Ishikawa (cell line): ENCODE data around the gene SLC7A4.
A peak's percentile ranks its signal among the peaks of the same experiment; 100 is the strongest.

Source experiments
- CEBPB ChIP-seq: IDR thresholded peaks from 2 replicates; pipeline ENCODE4 v1.6.1; 2012
- CREB1 ChIP-seq: IDR thresholded peaks from 2 replicates; pipeline ENCODE4 v1.6.1; 2012; ENCODE audit warnings: low read depth
- EGR1 ChIP-seq: IDR thresholded peaks from 2 replicates; pipeline ENCODE4 v1.6.1; 2012
- EP300 ChIP-seq: IDR thresholded peaks from 2 replicates; pipeline ENCODE4 v1.6.1; 2012; ENCODE audit warnings: borderline replicate concordance
- FOXM1 ChIP-seq: IDR thresholded peaks from 2 replicates; pipeline ENCODE4 v1.6.1; 2012; ENCODE audit warnings: low read depth, borderline replicate concordance
- NFIC ChIP-seq: IDR thresholded peaks from 2 replicates; pipeline ENCODE4 v1.6.1; 2012
- RAD21 ChIP-seq: IDR thresholded peaks from 2 replicates; pipeline ENCODE4 v1.6.1; 2012; ENCODE audit warnings: low read depth
- TAF1 ChIP-seq: IDR thresholded peaks from 2 replicates; pipeline ENCODE4 v1.6.1; 2012; ENCODE audit warnings: low read depth, mild to moderate bottlenecking
- TCF12 ChIP-seq: IDR thresholded peaks from 2 replicates; pipeline ENCODE4 v1.6.1; 2012; ENCODE audit warnings: low read depth
- TEAD4 ChIP-seq: IDR thresholded peaks from 2 replicates; pipeline ENCODE4 v1.6.1; 2012
- YY1 ChIP-seq: IDR thresholded peaks from 2 replicates; pipeline ENCODE4 v1.6.1; 2012; ENCODE audit warnings: low read depth
- ZBTB7A ChIP-seq: IDR thresholded peaks from 2 replicates; pipeline ENCODE4 v1.6.1; 2012; ENCODE audit warnings: low read depth
- TF ChIP-seq, protein P1 (sequence below): IDR thresholded peaks from 2 replicates; pipeline ENCODE4 v1.6.1; 2012
- TF ChIP-seq, protein P2 (sequence below): IDR thresholded peaks from 2 replicates; pipeline ENCODE4 v1.6.1; 2012
- TF ChIP-seq, protein P3 (sequence below): IDR thresholded peaks from 2 replicates; pipeline ENCODE4 v1.6.1; 2012; ENCODE audit warnings: low read depth, mild to moderate bottlenecking

Gene SLC7A4

DNA sequence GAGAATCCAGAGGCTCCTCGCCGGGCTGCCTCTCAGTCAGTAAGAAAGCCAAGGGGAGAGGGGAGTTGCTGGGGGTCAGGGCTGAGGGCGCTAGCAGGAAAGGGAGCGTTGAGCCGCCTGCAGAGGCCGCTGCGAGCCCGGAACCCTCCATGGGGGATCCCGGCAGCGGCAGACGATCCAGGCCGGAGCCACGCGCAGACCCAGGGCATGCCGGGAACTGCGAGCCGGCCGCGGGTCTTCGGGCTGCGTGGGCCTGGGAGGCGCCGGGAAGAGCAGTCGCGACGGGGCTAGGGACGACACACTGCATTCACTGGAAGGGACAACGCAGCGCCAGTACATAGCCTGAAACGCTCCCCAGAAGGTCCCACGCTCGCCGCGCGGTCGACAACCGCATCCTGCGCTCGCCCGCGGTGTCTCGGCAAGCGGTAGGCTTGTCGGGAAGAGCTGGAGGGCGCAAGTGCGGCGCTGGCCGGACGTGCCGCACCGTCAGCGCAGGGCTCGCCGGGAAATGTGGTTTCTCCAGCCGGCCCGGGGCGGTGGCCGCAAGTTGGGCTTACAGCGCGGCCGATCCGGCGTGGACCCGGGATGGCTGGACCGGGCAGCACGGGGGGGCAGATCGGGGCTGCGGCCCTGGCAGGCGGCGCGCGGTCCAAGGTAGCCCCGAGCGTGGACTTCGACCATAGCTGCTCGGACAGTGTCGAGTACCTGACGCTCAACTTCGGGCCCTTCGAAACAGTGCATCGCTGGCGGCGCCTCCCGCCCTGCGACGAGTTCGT lies 50.4 kb downstream of the SLC7A4 start, which contains the start of gene LZTR1:
TSS of gene LZTR1 (plus strand) at position 511 of the 776 bp plus-strand sequence. CDS start at position 586, 75 bp downstream.
- TF ChIP-seq, protein P1, sequence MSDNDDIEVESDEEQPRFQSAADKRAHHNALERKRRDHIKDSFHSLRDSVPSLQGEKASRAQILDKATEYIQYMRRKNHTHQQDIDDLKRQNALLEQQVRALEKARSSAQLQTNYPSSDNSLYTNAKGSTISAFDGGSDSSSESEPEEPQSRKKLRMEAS = peak; percentile 89
- TF ChIP-seq EP300 (peak; percentile 23; the same call in 1 of the 2 replicates), EGR1 (peak; percentile 43; the same call in 1 of the 2 replicates), TAF1 (peak; percentile 95), TCF12 (peak; percentile 72), NFIC (no peak), YY1 (peak; percentile 42; the same call in 1 of the 2 replicates), RAD21 (0 out of 2 replicates have a peak, but pooled peaks have one; percentile 18)
- TF ChIP-seq, protein P2, sequence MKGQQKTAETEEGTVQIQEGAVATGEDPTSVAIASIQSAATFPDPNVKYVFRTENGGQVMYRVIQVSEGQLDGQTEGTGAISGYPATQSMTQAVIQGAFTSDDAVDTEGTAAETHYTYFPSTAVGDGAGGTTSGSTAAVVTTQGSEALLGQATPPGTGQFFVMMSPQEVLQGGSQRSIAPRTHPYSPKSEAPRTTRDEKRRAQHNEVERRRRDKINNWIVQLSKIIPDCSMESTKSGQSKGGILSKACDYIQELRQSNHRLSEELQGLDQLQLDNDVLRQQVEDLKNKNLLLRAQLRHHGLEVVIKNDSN = no peak

DNA sequence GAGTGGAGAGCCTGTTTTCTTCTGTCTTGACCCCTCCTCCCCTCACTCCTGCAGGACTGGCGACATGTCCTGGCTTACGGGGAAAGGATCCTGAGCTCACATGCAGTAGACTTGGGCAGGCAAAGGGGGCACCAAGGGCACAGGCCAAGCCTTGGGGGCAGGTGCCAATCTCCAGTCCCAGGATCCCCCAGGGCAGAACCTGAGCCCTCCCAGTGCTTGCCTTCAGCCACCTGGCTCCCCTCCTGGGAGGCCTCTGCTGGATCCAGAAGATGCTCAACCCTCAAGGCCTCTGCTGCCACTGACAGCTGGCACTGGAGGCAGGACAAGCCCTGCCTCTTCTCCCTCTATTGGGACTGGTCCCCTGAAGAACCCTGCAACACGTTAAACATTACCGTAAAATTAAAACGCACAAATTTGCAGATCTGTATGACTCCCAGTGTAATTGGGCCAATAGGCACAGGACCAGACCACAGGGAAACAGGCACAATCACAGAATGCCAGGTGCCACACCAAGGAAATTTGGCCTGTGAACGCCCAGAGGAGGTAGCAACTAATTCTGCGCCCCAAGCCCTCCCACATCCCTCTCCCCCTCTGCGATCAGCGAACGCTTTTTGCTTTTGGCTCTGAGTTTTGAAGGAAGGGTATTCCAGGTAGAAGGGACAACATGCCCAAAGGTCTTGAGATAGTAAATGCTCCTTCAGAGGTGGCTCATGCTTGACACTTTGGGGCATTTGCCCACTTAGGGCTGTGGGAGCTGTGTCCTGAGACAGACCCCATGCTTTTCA lies 51.2 kb downstream of the SLC7A4 start:
- TF ChIP-seq ZBTB7A (no peak), NFIC (no peak), CREB1 (no peak), TEAD4 (no peak), TAF1 (no peak), TCF12 (no peak)
- TF ChIP-seq, protein P3, sequence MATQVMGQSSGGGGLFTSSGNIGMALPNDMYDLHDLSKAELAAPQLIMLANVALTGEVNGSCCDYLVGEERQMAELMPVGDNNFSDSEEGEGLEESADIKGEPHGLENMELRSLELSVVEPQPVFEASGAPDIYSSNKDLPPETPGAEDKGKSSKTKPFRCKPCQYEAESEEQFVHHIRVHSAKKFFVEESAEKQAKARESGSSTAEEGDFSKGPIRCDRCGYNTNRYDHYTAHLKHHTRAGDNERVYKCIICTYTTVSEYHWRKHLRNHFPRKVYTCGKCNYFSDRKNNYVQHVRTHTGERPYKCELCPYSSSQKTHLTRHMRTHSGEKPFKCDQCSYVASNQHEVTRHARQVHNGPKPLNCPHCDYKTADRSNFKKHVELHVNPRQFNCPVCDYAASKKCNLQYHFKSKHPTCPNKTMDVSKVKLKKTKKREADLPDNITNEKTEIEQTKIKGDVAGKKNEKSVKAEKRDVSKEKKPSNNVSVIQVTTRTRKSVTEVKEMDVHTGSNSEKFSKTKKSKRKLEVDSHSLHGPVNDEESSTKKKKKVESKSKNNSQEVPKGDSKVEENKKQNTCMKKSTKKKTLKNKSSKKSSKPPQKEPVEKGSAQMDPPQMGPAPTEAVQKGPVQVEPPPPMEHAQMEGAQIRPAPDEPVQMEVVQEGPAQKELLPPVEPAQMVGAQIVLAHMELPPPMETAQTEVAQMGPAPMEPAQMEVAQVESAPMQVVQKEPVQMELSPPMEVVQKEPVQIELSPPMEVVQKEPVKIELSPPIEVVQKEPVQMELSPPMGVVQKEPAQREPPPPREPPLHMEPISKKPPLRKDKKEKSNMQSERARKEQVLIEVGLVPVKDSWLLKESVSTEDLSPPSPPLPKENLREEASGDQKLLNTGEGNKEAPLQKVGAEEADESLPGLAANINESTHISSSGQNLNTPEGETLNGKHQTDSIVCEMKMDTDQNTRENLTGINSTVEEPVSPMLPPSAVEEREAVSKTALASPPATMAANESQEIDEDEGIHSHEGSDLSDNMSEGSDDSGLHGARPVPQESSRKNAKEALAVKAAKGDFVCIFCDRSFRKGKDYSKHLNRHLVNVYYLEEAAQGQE = no peak

DNA sequence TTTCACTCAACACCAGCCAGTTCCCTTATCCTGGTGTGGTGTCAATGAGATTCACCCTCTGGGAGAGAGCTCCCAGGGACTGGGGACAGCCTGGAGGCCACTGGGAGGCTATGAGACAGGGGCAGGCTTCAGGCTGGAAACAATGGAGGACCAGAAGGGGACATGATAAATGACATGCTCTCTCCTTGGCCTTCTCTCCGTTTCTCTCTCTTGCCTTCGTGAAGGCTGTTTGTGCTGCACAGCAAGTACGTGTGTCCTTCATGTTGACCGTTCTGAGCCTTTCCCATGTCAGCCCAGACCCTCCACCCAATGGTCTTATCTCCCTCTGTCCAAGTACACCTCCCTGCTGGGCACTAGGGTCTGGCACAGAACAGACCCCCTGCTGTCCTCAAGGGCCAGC lies 51.8 kb downstream of the SLC7A4 start:
- TF ChIP-seq TEAD4 (no peak), EP300 (no peak), EGR1 (no peak), CREB1 (no peak), CEBPB (no peak), TAF1 (no peak), YY1 (no peak), FOXM1 (no peak), ZBTB7A (no peak), RAD21 (no peak), NFIC (no peak)
- TF ChIP-seq, protein P2 = no peak
- TF ChIP-seq, protein P1 = no peak
- TF ChIP-seq, protein P3 = no peak

DNA sequence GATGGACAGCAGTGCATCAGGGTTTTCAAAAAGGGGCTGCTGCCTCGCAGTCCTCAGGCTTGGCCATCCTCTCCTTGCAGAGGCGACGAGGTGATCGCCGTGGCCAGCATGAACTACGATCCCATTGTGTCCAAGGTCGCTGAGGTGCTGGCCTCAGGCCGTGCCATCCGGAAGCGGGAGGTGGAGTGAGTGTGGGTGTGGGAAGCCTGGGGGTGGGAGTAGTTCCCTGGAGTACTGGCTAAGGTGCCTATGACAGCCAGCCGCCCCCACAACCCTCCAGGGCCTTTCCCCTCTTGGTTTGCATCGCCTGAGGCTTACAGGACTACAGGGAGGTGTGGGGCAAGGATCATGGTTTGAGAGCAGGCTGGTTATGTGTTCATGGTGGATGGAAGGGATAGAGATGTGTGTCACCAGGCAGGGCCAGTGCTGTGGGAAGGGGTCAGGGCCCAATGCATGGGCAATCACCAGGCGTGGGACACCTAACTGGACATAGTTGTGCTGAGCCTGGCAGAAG lies 52.4 kb downstream of the SLC7A4 start:
- TF ChIP-seq RAD21 = no peak

DNA sequence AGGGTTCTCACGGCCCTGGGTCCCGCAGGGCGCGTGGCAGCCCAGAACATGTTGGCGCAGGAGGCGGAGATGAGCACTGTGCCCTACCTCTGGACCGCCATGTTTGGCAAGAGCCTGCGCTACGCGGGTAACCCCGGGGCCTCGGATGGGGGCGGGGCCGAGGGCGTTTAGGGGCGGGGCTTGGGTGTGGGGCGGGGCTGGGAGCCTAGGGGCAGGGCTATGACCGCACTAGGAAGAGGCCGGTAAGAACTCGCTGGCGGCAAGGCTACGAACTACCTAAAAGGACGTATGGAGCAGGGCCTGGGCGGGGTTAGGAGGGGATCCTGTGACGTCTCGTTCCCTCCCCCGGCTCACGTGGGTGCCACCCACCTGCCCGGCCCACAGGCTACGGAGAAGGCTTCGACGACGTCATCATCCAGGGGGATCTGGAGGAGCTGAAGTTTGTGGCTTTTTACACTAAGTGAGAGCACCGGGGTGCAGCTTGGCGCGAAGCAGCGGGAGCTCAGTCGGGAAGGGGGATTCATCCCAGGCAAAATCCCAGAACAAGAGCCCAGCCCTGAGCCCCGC lies 53.0 kb downstream of the SLC7A4 start:
- TF ChIP-seq, protein P1 = peak; percentile 84
- TF ChIP-seq EGR1 (no peak), YY1 (peak; percentile 17; the same call in 1 of the 2 replicates), EP300 (no peak), CREB1 (peak; percentile 54; the same call in 1 of the 2 replicates)
- TF ChIP-seq, protein P2 = peak; percentile 81
